GM18498 (cell line): ENCODE data around the gene PHC2.
"Not testable (repeated sequence)": the region's sequence is repeated elsewhere in the genome, so short reads cannot be mapped to it uniquely, and the experiment has no call there.

ENCODE experiments used
- ATAC-seq: cut with Tn5 transposase; IDR thresholded peaks from one replicate; pipeline ENCODE4 v1.9.1; 2021; ENCODE audit warnings: mild to moderate bottlenecking, moderate library complexity; ENCODE audit not compliant: unreplicated experiment

The PHC2 gene

DNA sequence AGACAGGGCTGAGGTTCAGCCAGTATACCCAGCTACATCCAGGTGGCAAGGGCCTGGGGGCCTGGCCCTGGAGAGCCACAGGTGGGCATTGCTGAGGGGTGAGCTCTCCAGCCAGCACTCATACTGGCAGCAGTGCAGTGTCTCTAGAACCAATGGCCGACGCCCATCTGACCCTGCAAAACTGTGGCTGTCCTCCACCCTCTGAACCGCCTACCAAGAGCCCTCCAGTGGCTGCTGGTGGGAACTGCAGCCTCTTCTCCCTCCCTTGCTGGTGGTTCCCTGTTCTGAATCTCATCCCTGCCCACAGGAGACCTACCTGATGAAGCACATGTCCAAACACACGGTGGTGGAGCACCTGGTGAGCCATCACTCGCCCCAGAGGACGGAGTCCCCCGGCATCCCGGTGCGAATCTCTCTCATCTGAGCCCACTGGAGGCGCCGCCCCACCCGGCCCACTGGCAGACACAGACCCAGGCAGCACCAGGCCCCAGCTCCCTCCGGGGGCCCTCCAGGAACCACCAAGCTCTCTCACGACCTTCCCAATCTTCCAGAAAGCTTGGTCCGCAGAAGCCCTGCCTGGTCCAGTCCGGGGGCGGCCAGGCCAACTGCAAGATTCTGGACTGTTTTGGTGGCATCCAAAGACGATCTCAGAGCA, 132.1 kb downstream of the PHC2 start:
- ATAC-seq, result peak; percentile 65

DNA sequence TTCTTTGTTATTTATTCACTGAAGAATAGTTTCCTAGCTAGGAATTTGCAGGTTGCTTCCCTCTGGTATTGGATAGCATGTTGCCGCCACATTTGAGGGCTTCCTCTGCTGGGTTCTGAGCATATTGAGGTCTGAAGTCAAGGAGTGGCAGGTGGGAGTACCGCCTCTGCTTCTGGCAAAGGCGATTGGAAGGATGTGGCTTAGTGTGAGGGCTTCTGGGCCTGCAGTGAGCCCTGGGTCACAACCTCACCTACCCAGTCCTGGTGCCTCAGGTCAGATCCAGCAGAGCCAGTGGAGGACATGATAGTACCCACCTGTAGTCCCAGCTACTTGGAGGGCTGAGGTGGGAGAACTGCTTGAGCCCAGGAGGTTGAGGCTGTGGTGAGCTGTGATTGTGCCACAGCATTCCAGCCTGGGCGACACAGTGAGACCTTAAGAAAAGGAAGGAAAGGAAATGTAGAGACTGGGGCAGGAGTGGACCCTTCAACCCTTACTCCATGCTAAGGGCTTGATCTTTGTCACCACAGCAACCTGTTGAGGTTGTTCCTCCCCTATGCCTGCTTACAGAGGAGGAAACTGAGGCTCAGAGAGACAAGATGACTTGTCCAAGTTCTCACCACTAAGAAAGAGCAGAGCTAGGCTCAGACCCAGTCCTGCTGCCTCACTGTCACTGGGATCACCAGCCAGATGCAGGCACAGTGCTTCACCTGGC, 132.8 kb downstream of the PHC2 start:
- no peak for ATAC-seq

GRCh38 chr1:33296824-33297223, 134.1 kb downstream of the PHC2 start:
- ATAC-seq, result no peak

DNA sequence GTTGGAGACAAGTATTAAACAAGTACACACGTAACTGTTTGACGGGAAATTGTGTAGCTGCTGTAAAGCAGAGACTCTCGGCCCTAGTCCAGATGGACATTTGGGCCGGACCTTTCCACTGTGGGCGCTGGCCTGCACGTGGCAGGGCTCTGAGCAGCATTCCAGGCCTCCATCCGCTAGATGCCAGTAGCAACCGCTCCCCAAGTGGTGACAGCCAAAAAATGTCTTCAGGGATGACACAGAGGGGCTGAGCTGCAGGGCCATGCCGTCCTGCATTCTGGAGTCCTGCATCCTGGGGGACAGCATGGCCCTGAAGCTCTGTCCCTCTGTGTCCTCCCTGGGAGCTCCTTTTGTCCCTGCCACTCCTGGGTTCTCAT, 134.8 kb downstream of the PHC2 start:
- no peak for ATAC-seq

DNA sequence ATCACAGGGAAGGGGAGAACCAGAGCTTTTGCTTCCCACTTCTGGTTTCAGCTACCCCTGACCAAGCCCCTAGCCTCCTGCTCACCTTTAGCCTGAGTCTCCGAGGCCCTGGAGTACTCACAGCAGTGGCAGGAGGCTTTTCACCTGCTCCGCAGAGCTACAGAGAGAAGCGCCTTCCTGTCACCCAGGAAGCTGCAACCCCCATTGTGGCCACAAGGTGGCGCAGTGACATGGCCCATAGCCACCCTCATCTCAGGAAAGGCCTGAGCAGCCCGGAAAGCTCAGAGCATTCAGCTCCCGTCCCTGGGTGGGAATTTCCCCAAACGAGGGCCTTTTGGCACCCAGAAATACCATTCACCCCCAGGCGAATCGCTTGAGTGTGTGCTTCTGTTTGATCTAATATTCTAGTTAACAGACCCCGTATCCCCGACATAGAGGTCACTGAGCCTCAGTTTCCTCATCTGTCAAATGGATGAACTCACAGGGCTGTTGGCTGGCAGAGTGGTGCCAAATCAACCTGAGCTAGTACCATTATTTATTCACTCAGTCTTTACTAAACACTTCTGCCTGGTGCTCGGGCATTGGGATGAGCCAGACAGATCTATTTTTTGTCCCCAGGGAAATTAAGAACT, 135.3 kb downstream of the PHC2 start:
- no peak for ATAC-seq

GRCh38 chr1:33295023-33295422, 135.9 kb downstream of the PHC2 start:
- no peak for ATAC-seq

- ATAC-seq, result no peak
Measured at GRCh38 chr1:33294071-33295010, 136.6 kb downstream of the PHC2 start.

- no peak for ATAC-seq
Measured at GRCh38 chr1:33292726-33293340, 138.1 kb downstream of the PHC2 start.

- not testable (repeated sequence) for ATAC-seq
Measured at GRCh38 chr1:33290615-33291014, 140.3 kb downstream of the PHC2 start.

GRCh38 chr1:33289858-33290154, 141.1 kb downstream of the PHC2 start:
- ATAC-seq, result no peak

DNA sequence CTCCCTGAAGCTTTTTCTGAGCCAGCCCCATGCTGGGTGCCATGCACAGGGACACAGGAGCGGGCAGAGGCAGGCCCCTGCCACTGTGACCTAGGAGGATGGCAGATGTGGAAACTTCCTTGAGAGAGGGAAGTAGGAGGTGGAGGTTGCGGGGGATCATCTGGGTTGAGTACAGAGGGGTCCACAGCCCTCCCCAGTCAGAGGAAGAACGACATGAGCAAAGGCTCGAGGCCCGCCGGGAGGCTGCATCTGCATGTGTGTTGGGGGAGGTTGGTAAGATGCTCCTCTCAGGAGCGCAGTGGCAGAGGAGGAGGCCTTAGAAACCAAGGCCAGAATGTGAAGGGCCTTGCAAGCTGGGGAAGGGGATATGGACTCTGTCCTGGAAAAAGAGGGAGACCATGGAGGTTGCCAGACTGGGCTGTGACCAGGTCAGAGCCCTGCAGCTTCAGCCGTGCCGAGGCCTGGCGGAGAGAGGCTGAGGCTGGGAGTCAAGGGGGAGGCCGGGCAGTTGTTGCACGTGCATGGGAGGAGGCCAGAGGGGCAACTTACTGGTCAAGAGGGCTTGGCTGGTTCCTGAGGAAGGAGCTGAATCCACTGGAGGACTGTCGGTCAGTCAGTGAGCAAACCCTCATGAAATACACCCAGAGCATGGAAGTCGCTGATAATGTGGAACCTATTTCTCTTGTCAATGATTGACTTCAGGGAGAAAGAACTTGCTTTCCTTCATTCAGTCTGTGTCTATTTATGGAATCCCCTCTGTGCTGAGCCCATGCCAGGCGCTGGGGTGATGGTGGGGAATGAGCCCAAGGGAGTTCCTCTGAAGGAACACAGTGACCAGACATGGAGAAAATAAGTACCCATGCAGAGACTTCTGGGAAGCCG, 141.7 kb downstream of the PHC2 start:
- no peak for ATAC-seq

DNA sequence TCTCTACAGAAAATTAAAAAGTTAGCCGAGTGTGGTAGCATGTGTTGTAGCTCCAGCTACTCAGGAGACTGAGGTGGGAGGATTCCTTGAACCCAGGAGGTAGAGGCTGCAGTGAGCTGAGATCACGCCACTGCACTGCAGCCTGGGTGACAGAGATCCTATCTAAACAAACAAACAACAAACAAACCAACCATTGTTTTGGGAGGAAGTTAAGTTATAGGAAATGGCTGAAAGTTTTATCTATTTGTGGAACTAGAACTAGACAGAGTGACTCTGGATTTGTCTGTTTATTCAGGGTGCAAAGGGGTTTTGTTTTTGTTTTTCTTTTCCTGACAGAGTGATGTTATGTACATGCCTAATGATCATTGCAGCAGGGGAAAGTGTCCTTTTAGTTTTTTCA, 143.6 kb downstream of the PHC2 start:
- ATAC-seq, result no peak

DNA sequence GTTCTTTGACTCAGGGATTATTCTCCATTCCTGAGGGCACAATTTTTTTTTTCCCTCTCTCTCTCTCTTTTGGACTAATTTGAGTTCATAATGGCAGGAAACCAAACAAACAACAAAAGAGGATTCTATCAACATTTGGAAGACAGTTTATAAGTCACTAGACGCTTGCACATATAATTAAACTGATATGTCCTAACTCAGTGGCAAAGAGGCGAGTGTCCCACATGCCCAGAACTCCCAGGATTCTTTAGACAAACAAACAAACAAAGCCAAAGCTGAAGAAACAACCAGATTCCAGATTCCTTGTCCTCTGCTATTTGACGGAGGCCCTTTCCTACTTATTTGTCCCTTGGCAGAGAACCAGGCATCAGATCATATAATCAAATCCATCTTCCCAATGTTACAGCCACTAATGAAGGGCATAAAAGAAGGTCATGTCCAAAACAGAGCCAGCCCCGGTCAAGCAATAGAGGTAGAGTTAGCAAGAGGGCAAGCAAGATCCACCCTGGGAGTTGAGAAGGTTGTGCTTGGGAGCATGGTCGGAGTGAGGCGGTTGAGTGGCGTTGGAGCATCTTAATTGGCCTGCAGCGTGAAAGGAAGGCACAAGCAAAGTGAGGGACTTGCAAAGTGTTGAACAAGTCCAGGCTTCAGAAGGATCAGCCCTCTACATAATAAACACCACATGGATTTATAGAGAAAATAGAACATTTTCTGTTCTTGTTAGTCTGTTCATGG, 144.3 kb downstream of the PHC2 start:
- no peak for ATAC-seq

- no peak for ATAC-seq
Measured at GRCh38 chr1:33284049-33284448, 146.8 kb downstream of the PHC2 start.

DNA sequence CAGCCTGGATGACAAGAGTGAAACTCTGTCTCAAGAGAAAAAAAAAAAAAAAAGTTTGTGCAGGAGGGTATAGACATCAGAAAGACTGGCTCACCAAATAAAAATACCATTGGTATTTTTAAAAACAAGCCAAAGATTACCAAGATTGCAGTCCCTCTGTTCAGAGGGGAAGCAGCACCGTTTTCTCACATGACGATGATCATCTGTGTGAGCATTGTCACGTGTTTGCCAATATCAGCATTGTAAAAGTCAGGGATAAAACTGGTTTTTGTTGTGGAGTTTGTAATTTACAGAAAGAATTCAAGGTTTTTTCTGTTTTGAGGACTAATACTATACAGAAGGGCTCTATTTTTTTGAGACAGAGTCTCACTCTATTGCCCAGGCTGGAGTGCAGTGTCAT, 148.1 kb downstream of the PHC2 start:
- ATAC-seq, result no peak

DNA sequence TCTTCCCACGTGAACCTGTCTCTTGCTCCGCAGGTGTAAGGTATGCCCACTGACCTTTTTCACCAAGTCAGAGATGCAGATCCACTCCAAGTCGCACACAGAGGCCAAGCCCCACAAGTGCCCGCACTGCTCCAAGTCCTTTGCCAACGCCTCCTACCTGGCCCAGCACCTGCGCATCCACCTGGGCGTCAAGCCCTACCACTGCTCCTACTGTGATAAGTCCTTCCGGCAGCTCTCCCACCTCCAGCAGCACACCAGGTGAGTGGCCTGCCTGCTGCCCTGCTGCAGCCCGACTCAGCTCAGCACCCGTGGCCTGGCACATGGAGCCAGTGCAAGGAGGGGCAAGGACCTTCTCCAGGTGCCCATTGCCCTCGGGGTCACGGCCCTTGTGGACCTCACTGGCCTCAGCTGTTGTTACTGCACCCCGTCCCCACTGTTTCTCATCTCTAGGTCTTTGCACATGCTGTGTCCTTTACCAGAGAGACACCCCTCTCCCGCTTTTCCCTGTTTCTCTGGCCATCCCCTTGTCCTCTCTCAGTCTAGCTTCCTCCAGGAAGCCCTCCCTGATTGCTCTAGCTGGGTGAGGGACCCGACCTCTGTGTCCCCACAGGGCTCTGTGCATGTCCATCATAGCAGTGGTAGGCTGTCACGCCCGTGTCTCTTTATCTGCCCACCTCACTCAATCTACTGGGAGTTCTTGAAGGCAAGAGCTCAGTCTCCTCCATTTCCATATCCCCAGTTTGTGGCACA, 149.2 kb downstream of the PHC2 start:
- ATAC-seq, result no peak

GRCh38 chr1:33280091-33280661, 150.7 kb downstream of the PHC2 start:
- ATAC-seq, result no peak

- no peak for ATAC-seq
Measured at GRCh38 chr1:33277488-33278084, 153.3 kb downstream of the PHC2 start.
